ENCODE results near the gene SLC16A3.
"Not testable (repeated sequence)": the region's sequence is repeated elsewhere in the genome, so short reads cannot be mapped to it uniquely, and the experiment has no call there.

Gene SLC16A3

GRCh38 chr17:82204831-82205719 is 23.8 kb upstream of the SLC16A3 start:
- peak in 1 of 2 experiments; percentile 18 for DNase-seq

DNA sequence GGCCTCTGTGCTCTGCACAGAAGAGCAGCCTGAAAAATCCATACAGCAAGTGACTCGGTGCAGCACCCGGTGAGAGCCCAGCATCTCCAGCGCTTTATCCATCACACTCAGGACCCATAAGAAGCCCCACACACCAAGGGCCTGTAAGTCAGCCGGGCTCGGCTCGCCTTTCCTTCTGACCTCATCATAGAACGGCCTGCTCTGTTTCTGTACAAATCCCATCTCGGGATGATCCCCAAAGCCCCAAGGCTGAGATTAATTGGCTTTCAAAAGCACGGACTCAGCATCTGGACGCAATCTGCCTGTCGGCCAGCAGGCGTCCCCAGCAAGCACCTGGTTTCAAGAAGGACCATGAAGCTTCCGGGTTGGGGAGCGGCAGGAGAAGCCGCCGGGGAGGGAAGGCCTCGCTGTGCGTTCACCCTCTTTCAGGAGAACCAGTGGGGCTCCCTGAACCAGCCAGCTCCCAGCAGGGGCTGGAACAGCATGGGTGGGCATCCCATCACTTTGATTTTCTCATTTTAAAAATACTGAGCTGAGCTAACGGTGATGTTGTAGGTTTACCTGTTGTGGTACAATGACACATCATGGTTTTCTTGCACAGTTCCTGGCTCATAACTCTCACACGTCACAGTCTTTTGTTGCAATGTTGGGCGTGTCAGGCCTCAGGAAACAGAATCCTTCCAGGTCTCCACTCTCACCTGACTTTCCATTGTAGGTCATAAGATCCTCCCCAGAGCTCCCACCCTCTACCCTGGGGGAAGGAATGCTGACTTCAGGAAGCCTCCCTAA is 22.9 kb upstream of the SLC16A3 start:
- peak; percentile 58 to 75 for DNase-seq

GRCh38 chr17:82210655-82211054 is 18.2 kb upstream of the SLC16A3 start:
- DNase-seq: not testable (repeated sequence)

DNA sequence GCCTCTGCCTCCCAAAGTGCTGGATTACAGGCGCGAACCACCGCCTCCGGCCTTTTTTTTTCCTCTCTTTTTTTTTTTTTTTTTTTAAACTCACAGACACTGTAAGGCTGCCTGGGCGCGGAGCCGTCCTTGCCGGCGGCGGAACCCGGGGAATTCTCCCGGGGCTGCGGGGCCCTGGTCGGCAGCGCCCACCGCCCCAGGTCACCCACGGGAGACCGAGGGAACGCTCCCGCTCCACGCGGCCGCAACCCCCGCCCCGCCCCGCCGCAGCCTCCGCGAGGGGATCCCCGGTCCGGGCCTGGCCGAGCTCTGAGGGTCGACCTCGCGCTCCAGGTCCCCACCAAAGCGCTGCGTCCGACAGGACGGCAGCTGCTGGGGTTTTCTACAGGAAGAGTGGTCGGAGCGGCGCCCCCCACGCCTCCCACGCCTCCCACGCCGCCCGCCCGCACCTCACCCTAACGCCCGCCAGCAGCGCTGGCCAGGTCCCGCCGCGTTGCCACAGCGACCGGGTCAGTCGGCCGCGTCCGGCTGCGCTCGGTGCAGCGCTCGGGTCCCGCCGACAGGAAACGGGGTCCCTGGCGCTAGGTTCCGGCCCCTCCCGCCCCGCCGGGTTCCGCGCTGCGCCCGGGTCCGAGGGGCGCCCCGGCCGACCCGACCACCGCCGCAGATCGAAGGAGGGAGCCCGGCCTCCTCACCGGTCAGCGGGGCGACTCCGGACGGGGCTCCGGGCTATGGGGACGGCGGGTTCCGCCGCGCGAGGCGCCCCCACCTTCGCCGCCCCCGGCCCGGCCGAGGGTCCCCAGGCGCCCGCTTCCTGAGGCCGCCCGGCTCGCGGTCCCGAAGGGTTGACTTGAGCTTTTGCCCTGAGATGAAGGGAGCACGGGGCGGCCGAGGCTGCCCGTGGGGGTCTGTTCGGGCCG is 16.3 kb upstream of the SLC16A3 start, which contains the start of gene CCDC57:
Gene CCDC57, minus strand, starts transcription at position 512 of the 920 bp plus-strand sequence. CDS start 10,898 bp downstream, outside the sequence.
- peak in 1 of 2 experiments; percentile 13 for DNase-seq

- no peak for DNase-seq
Observed at GRCh38 chr17:82213251-82214011, 15.4 kb upstream of the SLC16A3 start.

DNA sequence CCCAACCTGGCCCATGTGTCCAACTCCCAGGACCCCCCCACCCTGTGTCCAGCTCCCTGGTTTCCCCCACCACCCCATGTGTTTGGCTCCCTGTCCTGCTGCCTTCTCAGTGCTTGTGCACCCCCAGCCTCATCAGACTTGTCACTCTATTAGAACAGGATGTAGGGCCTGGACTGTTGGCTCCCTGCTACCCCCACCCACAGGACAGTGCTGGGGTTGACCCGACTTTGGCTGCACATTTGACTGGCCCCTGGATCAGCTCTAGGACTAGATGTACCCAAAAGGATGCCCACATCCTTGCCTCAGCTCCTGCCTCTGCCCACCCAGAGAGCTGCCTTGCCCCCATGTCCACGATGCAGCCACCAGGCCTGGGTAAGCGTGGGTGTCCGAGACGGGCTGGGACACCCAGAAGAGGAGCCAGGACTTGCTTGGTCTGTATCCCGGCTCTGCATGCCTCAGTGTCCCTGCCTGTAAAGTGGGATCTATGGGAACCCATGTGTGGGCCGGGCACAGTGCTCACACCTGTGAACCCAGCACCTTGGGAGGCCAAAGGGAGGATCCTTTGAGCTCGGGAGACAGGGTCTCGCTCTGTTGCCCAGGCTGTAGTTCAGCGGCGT is 14.7 kb upstream of the SLC16A3 start:
- no peak for DNase-seq

DNA sequence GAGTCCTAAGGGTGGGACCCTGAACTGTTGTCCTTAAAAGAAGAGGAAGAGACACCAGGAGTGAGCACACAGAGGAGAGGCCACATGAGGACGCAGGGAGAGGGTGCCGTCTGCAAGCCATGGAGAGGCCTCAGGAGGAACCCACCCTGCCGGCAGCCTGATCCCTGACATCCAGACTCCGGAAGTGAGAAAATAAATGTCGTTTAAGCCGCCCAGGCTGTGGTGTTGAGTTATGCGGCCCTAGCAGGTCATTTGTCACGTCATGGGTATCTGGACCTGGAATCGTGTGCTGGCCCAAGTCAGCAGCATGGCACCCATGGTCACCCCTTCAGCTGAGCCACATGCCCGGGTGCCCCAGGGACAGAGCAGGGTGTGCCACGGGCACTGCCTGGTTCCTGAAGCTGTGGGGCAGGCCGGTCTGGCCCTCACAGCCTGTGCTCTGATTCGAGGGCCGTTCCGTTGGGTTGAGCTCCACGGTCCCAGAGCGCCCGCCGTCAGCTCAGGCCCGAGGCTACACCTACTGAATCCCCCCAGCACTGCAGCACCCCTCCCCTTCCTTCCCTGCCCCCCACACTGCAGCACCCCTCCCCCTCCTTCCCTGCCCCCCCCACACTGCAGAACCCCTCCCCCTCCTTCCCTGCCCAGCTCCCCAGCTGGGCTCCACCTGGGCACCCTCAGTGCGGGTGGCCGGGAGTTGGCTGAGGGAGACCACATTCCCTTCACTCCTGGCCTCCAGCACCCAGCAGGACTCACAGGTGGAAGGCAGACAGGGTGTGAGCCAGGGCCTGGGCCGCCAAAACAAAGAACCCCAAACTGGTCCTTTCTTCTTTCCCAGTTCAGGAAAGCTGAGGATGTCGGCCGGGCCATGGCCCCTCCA is 13.5 kb upstream of the SLC16A3 start:
- no peak for DNase-seq

- DNase-seq: no peak
Observed at GRCh38 chr17:82215972-82216300, 12.9 kb upstream of the SLC16A3 start.

- DNase-seq: no peak
Observed at GRCh38 chr17:82216301-82217119, 12.3 kb upstream of the SLC16A3 start.

GRCh38 chr17:82217120-82217529 is 11.7 kb upstream of the SLC16A3 start:
- DNase-seq: no peak

GRCh38 chr17:82217530-82218204 is 11.2 kb upstream of the SLC16A3 start:
- no peak for DNase-seq

GRCh38 chr17:82218349-82219075 is 10.3 kb upstream of the SLC16A3 start:
- no peak for DNase-seq

DNA sequence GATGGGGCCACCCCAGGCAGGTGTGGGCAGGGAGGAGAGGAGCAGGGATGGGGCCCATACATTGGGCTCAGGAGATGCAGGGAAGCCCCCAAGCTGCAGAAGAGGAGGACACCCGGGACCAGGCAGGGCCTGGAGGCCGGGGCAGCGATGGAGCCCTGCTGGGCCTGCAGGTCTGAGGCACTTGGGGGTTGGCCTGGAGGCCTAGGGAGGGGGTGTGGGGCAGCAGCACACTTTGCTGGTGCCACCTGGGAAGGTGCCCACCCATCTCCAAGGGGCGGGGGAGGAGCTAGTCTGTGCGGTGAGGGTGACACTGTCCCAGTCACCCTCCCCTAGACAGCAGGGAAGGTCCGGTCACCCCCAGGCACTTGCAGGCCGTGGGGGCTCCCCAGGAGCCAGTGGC is 9.8 kb upstream of the SLC16A3 start:
- no peak for DNase-seq

DNA sequence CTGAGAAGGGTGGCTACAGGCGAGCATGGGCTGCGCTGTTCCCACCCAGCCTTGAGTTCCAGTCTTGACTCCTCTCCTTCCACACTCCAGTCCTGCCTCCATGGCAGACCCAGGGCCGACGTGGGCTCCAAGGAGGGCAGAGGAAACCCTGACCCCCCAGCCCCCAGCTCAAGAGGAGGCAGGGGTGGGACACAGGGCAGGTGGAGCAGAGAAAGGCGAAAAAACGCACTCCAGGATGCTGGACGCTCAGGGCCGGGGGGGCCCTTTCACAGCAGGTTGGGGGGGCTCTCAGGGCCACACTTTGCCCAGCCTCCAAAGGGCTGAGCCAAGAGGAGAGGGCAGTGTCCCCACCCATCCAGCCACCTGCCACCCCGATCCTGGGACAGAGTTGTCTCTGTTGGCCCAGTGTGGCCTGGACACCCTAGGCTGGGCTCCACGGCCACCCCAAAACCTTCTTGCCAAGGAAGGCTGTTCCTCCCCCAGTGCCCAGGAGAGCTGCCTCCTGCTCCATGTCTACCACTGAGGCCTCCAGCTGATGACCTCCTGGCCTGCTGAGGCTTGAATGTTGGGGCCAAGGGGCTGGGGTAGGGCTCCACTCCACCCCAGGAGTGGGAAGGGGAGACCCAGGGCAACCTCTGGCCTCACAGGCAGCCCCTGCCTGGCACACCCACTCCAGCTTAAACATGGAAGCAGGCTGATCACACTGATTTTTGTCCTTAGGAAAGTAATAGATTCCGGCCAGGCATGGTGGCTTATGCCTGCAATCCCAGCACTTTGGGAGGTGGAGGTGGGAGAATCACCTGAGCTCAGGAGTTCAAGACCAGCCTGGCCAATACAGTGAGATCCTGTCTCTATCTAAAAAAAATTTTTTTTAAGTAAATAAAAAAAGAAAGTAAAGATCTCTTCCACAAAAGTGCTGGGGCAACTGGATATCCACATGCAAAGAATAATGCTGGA is 8.8 kb upstream of the SLC16A3 start:
- DNase-seq: no peak

GRCh38 chr17:82221341-82221902 is 7.4 kb upstream of the SLC16A3 start:
- DNase-seq: no peak

DNA sequence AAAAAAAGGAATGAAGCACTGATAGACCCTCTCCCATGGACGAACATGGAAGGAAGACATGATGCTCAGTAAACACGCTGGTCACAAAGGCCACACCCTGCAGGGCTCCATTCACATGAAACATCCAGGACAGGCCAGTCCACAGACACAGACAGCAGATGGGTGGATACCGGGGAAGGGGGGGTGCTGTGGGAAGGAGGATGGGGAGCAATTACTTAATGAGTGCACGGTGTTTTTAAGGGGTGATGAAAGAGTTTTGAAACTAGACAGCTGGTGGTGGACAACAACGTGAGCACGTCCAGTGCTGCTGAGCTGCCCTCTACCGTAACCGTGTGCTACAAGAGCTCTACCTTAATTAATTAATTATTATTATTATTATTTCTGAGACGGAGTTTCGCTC is 6.0 kb upstream of the SLC16A3 start:
- DNase-seq: no peak

DNA sequence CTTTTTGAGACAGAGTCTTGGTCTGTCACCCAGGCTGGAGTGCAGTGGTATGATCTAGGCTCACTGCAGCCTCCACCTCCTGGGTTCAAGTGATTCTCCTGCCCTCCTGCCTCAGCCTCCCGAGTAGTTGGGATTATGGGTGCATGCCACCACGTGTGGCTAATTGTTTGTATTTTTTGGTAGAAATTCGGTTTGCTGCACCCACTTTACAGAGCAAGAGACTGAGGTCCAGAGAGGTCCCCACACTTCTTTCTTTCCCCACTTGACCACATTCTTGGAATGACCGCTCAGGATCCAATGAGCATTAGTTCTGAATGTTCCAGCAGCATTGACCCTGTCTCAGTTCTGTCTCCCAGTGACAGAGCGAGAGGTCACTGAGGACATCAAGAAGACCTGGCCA is 5.3 kb upstream of the SLC16A3 start:
- no peak for DNase-seq
